GM13976 (cell line): ENCODE data around the gene GABARAPL2.
"Not testable (repeated sequence)": the region's sequence is repeated elsewhere in the genome, so short reads cannot be mapped to it uniquely, and the experiment has no call there.

Source experiments
- DNase-seq: peaks from one replicate; pipeline ENCODE4 v3.0.0; 2012; ENCODE audit warnings: low spot score
- CTCF ChIP-seq: IDR thresholded peaks from 2 replicates; pipeline ENCODE4 v1.5.1; 2012; ENCODE audit warnings: borderline replicate concordance, mild to moderate bottlenecking; ENCODE audit not compliant: insufficient read depth; ENCODE audit errors: extremely low read depth, missing control alignments, control extremely low read depth
- in situ Hi-C: fragments of 300-500 bp; cut with MboI; formaldehyde crosslinking; loops from one replicate; pipeline ENCODE4 v1.12.0; 2022; ENCODE audit warnings: low sequenced_read_pairs, mixed read lengths, inconsistent platforms; ENCODE audit not compliant: unreplicated experiment

The GABARAPL2 gene

GRCh38 chr16:75541236-75541635, 24.9 kb upstream of the GABARAPL2 start:
- in situ Hi-C loops, result no loop called here
- DNase-seq, result no peak
- no peak for TF ChIP-seq CTCF

GRCh38 chr16:75542462-75542861, 23.7 kb upstream of the GABARAPL2 start:
- DNase-seq, in situ Hi-C loops: not testable (repeated sequence)

- in situ Hi-C loops, DNase-seq: not testable (repeated sequence)
Measured at GRCh38 chr16:75545879-75546278, 20.3 kb upstream of the GABARAPL2 start.

- TF ChIP-seq CTCF, result no peak
- in situ Hi-C loops, result no loop called here
Measured at GRCh38 chr16:75546293-75546692, 19.9 kb upstream of the GABARAPL2 start.

GRCh38 chr16:75548456-75548855, 17.7 kb upstream of the GABARAPL2 start:
- in situ Hi-C loops, DNase-seq: not testable (repeated sequence)

More at GRCh38 chr16:75546293-75546692, 19.9 kb upstream of the GABARAPL2 start:
- no peak for DNase-seq

GRCh38 chr16:75550211-75550662, 15.9 kb upstream of the GABARAPL2 start:
- DNase-seq, result peak; percentile 67
- TF ChIP-seq CTCF, result peak; percentile 61
- in situ Hi-C loops, result no loop called here

- no peak for TF ChIP-seq CTCF
- DNase-seq, result no peak
- in situ Hi-C loops, result no loop called here
Measured at GRCh38 chr16:75552951-75553350, 13.2 kb upstream of the GABARAPL2 start.

- in situ Hi-C loops, result no loop called here
- no peak for TF ChIP-seq CTCF
- DNase-seq, result peak; percentile 75
Measured at GRCh38 chr16:75555213-75555706, 10.9 kb upstream of the GABARAPL2 start.
